ENCODE results near the gene LDLRAD4. TPM values are rescaled to one million over a fixed set of nuclear protein-coding genes. Genes with fewer than 3 reads are reported as not detected.

LDLRAD4 gene
- total RNA-seq, 1 experiment from 2014 or later: not detected

GRCh38 chr18:13564579-13564978 lies 346.0 kb downstream of the LDLRAD4 start:
- Histone ChIP-seq H3F3A (ENCODE audit: low read length, unreplicated experiment) (no peaks in the 10 kb centered on the region), H3K4me1 (ENCODE audit: insufficient read depth, low read length) (no peaks in the 10 kb centered on the region), H3K36me3 (ENCODE audit: low read depth, low read length) (no peaks in the 10 kb centered on the region), H3K9me3 (ENCODE audit: low read length) (no peaks in the 10 kb centered on the region), H3K4me3 (ENCODE audit: low read length) (no peak overlapping the region), H2AFZ (ENCODE audit: low read length) (no peak overlapping the region), H4K20me1 (ENCODE audit: low read length) (no peaks in the 10 kb centered on the region), H3K9ac (ENCODE audit: low read length) (no peak overlapping the region), H3K4me2 (ENCODE audit: low read length) (no peak overlapping the region), H3K27ac (ENCODE audit: low read length) (no peak overlapping the region), H3K27me3 (ENCODE audit: low read length) (peaks cover 57% of the 10 kb centered on the region), H3K79me2 (ENCODE audit: low read length) (no peaks in the 10 kb centered on the region), H3K9me2 (replicated peaks; ENCODE audit: low read length) (no peaks in the 10 kb centered on the region)
- ChIA-PET POLR2A (ENCODE audit: unreplicated experiment) (no interaction called here), CTCF (no interaction called here)
- ATAC-seq (no peak), DNase-seq (no peak)
- TF ChIP-seq CTCF (conservative IDR thresholded peaks at IDR 0.05; ENCODE audit: low read depth, low read length): no peak
- intact Hi-C loops (cut with micrococcal nuclease): no loop called here
- no TSS peak for BruUV-seq (replicated peaks)

DNA sequence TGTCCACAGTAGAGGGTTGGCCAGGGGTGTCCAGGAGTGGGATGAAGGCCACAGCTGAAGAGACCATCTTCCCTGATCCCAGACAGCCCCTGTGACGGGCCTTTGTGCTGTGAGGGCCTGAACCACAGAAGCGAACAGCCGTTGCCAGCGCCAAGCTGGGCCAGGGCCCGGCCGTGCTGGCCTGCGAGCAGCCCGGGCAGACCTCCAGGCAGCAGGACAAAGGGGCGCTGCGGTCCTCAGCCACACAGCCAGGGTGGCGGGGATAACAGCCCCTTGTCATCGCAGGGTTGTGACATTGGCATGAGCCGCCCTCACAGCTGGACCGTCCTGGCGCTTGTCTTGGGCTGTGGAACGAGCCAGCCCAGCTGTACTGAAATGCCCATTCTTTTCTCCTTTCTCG lies 346.7 kb downstream of the LDLRAD4 start:
- no peak overlapping the region for H3K4me2 ChIP-seq (ENCODE audit: low read length)
- no peak for TF ChIP-seq EZH2phosphoT487 (IDR thresholded peaks at IDR 0.05; ENCODE audit: borderline replicate concordance, low read length)
- TF ChIP-seq EZH2 (IDR thresholded peaks at IDR 0.05; ENCODE audit: low read length, unreplicated experiment): no peak
- no peak for TF ChIP-seq CTCF (conservative IDR thresholded peaks at IDR 0.05; ENCODE audit: low read depth, low read length)
- no peaks in the 10 kb centered on the region for H3K36me3 ChIP-seq (ENCODE audit: low read depth, low read length)
- H3K9ac ChIP-seq (ENCODE audit: low read length): no peak overlapping the region
- no peak overlapping the region for H3K4me3 ChIP-seq (ENCODE audit: low read length)
- no peak overlapping the region for H2AFZ ChIP-seq (ENCODE audit: low read length)
- no peaks in the 10 kb centered on the region for H3K79me2 ChIP-seq (ENCODE audit: low read length)
- no TSS peak for BruUV-seq (replicated peaks)
- no peaks in the 10 kb centered on the region for H3K9me3 ChIP-seq (ENCODE audit: low read length)
- no peak for ATAC-seq
- no peaks in the 10 kb centered on the region for H3F3A ChIP-seq (ENCODE audit: low read length, unreplicated experiment)
- H3K4me1 ChIP-seq (ENCODE audit: insufficient read depth, low read length): no peaks in the 10 kb centered on the region
- CTCF ChIA-PET: no interaction called here
- POLR2A ChIA-PET (ENCODE audit: unreplicated experiment): no interaction called here
- DNase-seq: no peak
- H3K9me2 ChIP-seq (replicated peaks; ENCODE audit: low read length): no peaks in the 10 kb centered on the region
- H4K20me1 ChIP-seq (ENCODE audit: low read length): no peaks in the 10 kb centered on the region
- peaks cover 54% of the 10 kb centered on the region for H3K27me3 ChIP-seq (ENCODE audit: low read length)
- intact Hi-C loops (cut with micrococcal nuclease): no loop called here
- H3K27ac ChIP-seq (ENCODE audit: low read length): no peak overlapping the region

DNA sequence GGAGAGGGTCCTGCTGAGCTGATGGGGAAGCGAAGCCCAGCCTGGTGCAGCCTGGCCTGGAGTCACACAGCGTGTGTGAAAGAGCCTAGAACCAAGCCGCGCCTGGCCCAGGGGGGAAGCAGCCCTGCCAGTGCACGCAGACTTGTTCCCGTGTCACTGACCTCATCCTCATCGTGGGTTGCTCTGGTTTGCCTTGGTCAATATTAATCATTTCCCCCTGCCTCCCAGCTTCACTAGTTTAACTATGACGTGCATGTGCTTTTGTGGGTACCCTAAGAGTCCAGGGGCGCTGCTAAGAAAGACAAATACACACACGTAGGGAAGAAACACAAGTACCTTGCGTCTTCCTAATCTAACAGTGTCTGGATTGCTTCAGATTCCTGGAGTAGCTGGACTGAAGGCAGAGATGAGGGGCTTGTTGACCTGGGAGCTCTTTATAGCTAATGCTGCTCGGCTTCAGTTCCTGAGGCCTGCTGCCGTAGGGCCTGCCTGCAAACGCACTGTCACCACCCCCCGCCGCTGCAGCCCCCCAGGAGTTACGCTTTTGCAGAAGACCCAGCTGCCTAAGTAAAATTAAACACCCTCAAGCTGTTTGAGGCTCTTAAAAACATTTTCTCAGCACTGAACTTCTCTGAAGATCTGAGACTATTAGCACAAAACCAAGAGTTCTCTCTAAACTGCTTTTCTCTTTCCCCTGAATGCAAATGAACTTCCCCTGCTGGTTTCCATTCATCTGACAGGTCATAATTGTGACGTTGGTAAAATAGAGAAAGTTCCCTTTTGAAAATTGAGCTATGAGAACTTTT lies 348.6 kb downstream of the LDLRAD4 start:
- Histone ChIP-seq H3K4me1 (ENCODE audit: insufficient read depth, low read length) (no peaks in the 10 kb centered on the region), H3K27me3 (ENCODE audit: low read length) (peaks cover 50% of the 10 kb centered on the region), H3K27ac (ENCODE audit: low read length) (no peak overlapping the region), H4K20me1 (ENCODE audit: low read length) (no peaks in the 10 kb centered on the region), H3K4me2 (ENCODE audit: low read length) (no peak overlapping the region), H3K9me2 (replicated peaks; ENCODE audit: low read length) (no peaks in the 10 kb centered on the region), H2AFZ (ENCODE audit: low read length) (no peak overlapping the region), H3K9me3 (ENCODE audit: low read length) (no peaks in the 10 kb centered on the region), H3F3A (ENCODE audit: low read length, unreplicated experiment) (no peaks in the 10 kb centered on the region), H3K36me3 (ENCODE audit: low read depth, low read length) (no peaks in the 10 kb centered on the region), H3K4me3 (ENCODE audit: low read length) (no peak overlapping the region), H3K79me2 (ENCODE audit: low read length) (no peaks in the 10 kb centered on the region), H3K9ac (ENCODE audit: low read length) (no peak overlapping the region)
- TF ChIP-seq EZH2 (IDR thresholded peaks at IDR 0.05; ENCODE audit: low read length, unreplicated experiment): no peak
- TF ChIP-seq CTCF (conservative IDR thresholded peaks at IDR 0.05; ENCODE audit: low read depth, low read length): no peak
- no peak for TF ChIP-seq EZH2phosphoT487 (IDR thresholded peaks at IDR 0.05; ENCODE audit: borderline replicate concordance, low read length)
- BruUV-seq (replicated peaks): no TSS peak
- CTCF ChIA-PET: no interaction called here
- intact Hi-C loops (cut with micrococcal nuclease): no loop called here
- ATAC-seq: no peak
- DNase-seq: no peak
- POLR2A ChIA-PET (ENCODE audit: unreplicated experiment): no interaction called here
